ENCODE results near the gene KCNE4.

DNA sequence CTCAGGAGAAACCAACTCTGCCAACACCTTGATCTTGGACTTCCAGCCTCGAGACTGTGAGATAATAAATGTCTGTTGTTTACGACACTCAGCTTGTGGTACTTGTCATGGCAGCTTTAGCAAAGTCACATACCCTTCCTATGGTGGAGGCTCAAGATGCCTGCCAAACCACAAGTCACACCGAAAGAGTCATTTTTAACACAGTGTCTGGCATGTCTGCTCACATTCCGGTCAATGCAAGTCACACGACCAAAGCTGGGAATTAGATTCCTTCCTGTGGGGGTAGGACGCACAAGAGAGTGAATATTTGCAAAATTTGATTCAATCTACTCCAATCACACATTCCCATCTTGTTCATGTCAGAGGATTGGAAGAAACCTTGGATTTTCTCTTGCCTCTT, 24.6 kb downstream of the KCNE4 start:
- no peak for TF ChIP-seq DPF2 (IDR thresholded peaks at IDR 0.05)
- no peak for TF ChIP-seq POLR2AphosphoS5 (IDR thresholded peaks at IDR 0.05; ENCODE audit: control insufficient read depth, insufficient read depth, low read depth, low read length)
- no peak for TF ChIP-seq SRSF7 (optimal IDR thresholded peaks at IDR 0.05; ENCODE audit: low read depth, low read length)
- TF ChIP-seq EZH2 (IDR thresholded peaks at IDR 0.05; ENCODE audit: borderline replicate concordance, low read depth, low read length): no peak
- TF ChIP-seq, protein P1, sequence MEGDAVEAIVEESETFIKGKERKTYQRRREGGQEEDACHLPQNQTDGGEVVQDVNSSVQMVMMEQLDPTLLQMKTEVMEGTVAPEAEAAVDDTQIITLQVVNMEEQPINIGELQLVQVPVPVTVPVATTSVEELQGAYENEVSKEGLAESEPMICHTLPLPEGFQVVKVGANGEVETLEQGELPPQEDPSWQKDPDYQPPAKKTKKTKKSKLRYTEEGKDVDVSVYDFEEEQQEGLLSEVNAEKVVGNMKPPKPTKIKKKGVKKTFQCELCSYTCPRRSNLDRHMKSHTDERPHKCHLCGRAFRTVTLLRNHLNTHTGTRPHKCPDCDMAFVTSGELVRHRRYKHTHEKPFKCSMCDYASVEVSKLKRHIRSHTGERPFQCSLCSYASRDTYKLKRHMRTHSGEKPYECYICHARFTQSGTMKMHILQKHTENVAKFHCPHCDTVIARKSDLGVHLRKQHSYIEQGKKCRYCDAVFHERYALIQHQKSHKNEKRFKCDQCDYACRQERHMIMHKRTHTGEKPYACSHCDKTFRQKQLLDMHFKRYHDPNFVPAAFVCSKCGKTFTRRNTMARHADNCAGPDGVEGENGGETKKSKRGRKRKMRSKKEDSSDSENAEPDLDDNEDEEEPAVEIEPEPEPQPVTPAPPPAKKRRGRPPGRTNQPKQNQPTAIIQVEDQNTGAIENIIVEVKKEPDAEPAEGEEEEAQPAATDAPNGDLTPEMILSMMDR (IDR thresholded peaks at IDR 0.05 in 2 of 3, conservative IDR thresholded peaks at IDR 0.05 in 1 of 3; ENCODE audit: insufficient read depth in 2 of 3, low read depth in 1 of 3, low read length in 3 of 3): no peak
- no peak for TF ChIP-seq ZNF274 (IDR thresholded peaks at IDR 0.05; ENCODE audit: borderline replicate concordance, low read depth, low read length)
- no peak for TF ChIP-seq ZNF445 (CRISPR knock-in tag; IDR thresholded peaks at IDR 0.05; ENCODE audit: low read depth)
- no peak for TF ChIP-seq ZNF583 (CRISPR knock-in tag; IDR thresholded peaks at IDR 0.05)
- TF ChIP-seq, protein P2, sequence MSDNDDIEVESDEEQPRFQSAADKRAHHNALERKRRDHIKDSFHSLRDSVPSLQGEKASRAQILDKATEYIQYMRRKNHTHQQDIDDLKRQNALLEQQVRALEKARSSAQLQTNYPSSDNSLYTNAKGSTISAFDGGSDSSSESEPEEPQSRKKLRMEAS (CRISPR knock-in tag; IDR thresholded peaks at IDR 0.05): no peak
